H1 (cell line): ENCODE measurements around the gene CASZ1. TPM values are rescaled to one million over a fixed set of nuclear protein-coding genes. Genes with fewer than 3 reads are reported as not detected.

Experiments used
- HDAC6 ChIP-seq: IDR thresholded peaks from one replicate; pipeline ENCODE4 v1.7.1; 2012; ENCODE audit warnings: low read depth, mild to moderate bottlenecking, inconsistent platforms, low read length, moderate library complexity
- SIRT6 ChIP-seq: IDR thresholded peaks from one replicate; pipeline ENCODE4 v1.7.1; 2012; ENCODE audit warnings: low read length, inconsistent platforms
- TBP ChIP-seq: IDR thresholded peaks from 2 replicates; pipeline ENCODE4 v1.6.1; 2011; ENCODE audit warnings: low read depth, low read length, improper control_type of control experiment
- TEAD4 ChIP-seq: IDR thresholded peaks from 2 replicates; pipeline ENCODE4 v1.6.1; 2012; ENCODE audit warnings: low read depth, low read length, inconsistent platforms, mixed read lengths
- polyA plus RNA-seq, 7 experiments: library from polyadenylated mRNA; depleted of rRNA in 3 of 7; stranded (reverse) in 5 of 7; unstranded in 2 of 7; fragments of >200 nt in 5 of 7; fragments of 200-250 nt in 2 of 7; gene quantifications; 1 replicate in 5 of 7; 2 replicates in 1 of 7; 4 replicates in 1 of 7; pipeline versions ENCODE4 v1.2.1 to v1.2.3, GENCODE V29; 2011 to 2013; ENCODE audit warnings: missing spikeins in 2 of 7, mixed read lengths in 2 of 7
- total RNA-seq: library from RNA; stranded (reverse); fragmentation: NEBNext Ultra II Directional; extraction: Animal tissue kit (Norgen Biotek cat#: 25700); gene quantifications from 2 replicates; pipeline ENCODE4 v1.2.1, GENCODE V29; 2021

CASZ1 gene
- total and polyA plus RNA-seq, 2 of the 8 experiments (the other 6 are each of a cell fraction or from before 2014, with no cell fraction given) = 4.4 to 7.7 TPM

DNA sequence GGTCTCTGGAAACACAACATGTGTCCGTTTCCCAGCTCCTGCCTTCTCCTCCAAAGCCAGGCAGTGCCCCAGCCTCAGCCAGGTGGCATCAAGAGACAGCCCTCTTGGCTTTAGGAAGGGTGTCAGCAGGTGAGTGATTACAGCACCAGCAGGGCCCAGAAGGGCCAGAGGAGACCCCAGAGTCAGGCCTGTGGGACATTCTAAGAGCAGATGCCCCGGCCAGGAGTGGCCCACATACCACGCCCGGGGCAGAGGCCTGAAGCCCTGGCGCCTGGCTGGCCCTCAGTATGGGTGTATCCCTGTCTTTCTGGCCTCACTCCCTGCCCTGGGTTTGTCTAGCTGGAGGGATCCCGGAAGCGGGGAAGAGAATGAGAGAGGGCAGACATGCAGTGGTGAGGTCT is 109.2 kb downstream of the CASZ1 start (continued):
- TF ChIP-seq SIRT6 = no peak
- TF ChIP-seq TBP = no peak
- no peak for TF ChIP-seq HDAC6
- no peak for TF ChIP-seq TEAD4
